Prostate gland (tissue), 2 donors: Measurements from ENCODE around the gene MBLAC1. TPM values are rescaled to one million over a fixed set of nuclear protein-coding genes. Genes with fewer than 3 reads are reported as not detected.

Source experiments
- DNase-seq: peaks from one replicate; pipeline ENCODE4 v3.0.0-alpha.2; 2019; ENCODE audit warnings: low spot score
- H3K27ac ChIP-seq, 2 donors: fragments of 200-600 bp; sonication (generic); 2 replicates each; pipeline ENCODE4 v1.5.1; 2017 to 2019
- H3K27me3 ChIP-seq: fragments of 200-600 bp; sonication (generic); replicated peaks from 2 replicates; pipeline ENCODE4 v1.5.1; 2019; ENCODE audit not compliant: insufficient read depth
- H3K36me3 ChIP-seq, 2 donors: fragments of 200-600 bp; sonication (generic); 1 replicate in 1 of 2; 2 replicates in 1 of 2; pipeline versions ENCODE4 v1.5.1 to v1.8.1; 2017 to 2019
- H3K4me1 ChIP-seq: fragments of 200-600 bp; sonication (generic); replicated peaks from 2 replicates; pipeline ENCODE4 v1.5.1; 2019
- H3K4me3 ChIP-seq, 2 donors: fragments of 200-600 bp; sonication (generic); 2 replicates each; pipeline ENCODE4 v1.5.1; 2017 to 2019
- H3K9me3 ChIP-seq: fragments of 200-600 bp; sonication (generic); 2 replicates; pipeline ENCODE4 v1.5.1; 2017
- CTCF ChIP-seq, 4 experiments: fragments of 200-600 bp in 2 of 4; fragments of 450-650 bp in 2 of 4; sonication (generic) in 2 of 4; IDR thresholded peaks; 1 replicate in 3 of 4; 2 replicates in 1 of 4; pipeline ENCODE4 v1.5.1; 2016 to 2019; ENCODE audit warnings: antibody characterized with exemption in 4 of 4, mild to moderate bottlenecking in 2 of 4, moderate library complexity in 2 of 4
- POLR2A ChIP-seq: fragments of 450-650 bp; IDR thresholded peaks from one replicate; pipeline ENCODE4 v1.6.1; 2016; ENCODE audit warnings: antibody characterized with exemption, mild to moderate bottlenecking
- POLR2AphosphoS5 ChIP-seq: sonication (generic); formaldehyde crosslinking; IDR thresholded peaks from one replicate; pipeline ENCODE4 v1.6.1; 2017; ENCODE audit warnings: antibody characterized with exemption
- WGBS: methylation state at CpG from one replicate; pipeline ENCODE4 v1.1.5; 2018; 5-methylcytosine and 5-hydroxymethylcytosine counted together
- intact Hi-C: fragments of 100-400 bp; cut with DNase I; formaldehyde crosslinking; loops from one replicate; pipeline ENCODE4 v1.14.2; 2022
- total RNA-seq, 2 donors: library from RNA; depleted of rRNA; stranded (reverse); fragments of >200 nt; gene quantifications; one replicate each; pipeline ENCODE4 v1.1.0, GENCODE V29; 2016

Gene MBLAC1
- total RNA-seq, 2 donors from 2014 or later, result 4.4 to 6.1 TPM

GRCh38 chr7:100115026-100115425 is 11.7 kb upstream of the MBLAC1 start:
- H3K27ac ChIP-seq, result no peak overlapping the region
- H3K36me3 ChIP-seq, result peaks cover 4 to 10% of the 10 kb centered on the region in 2 donors
- DNase-seq, result no peak
- no peaks in the 10 kb centered on the region for H3K9me3 ChIP-seq
- H3K27me3 ChIP-seq, result no peaks in the 10 kb centered on the region
- intact Hi-C loops, result no loop called here
- no peak for TF ChIP-seq POLR2A
- no peak for TF ChIP-seq CTCF (IDR thresholded peaks at IDR 0.05)
- TF ChIP-seq POLR2AphosphoS5, result no peak
- no peaks in the 10 kb centered on the region for H3K4me1 ChIP-seq
- H3K4me3 ChIP-seq, result no peak overlapping the region
- WGBS, result 92% methylated on average over 7 of the region's 7 CpGs

GRCh38 chr7:100118388-100119071 is 8.2 kb upstream of the MBLAC1 start:
- DNase-seq, result no peak
- intact Hi-C loops, result no loop called here
- TF ChIP-seq POLR2A, result no peak
- TF ChIP-seq CTCF (IDR thresholded peaks at IDR 0.05), result no peak
- no peak for TF ChIP-seq POLR2AphosphoS5
- 19% methylated on average over 18 of the region's 18 CpGs for whole genome bisulfite sequencing
- peak overlapping the region; percentile 56 to 73 for H3K4me3 ChIP-seq
- H3K4me1 ChIP-seq, result peaks cover 6% of the 10 kb centered on the region
- no peaks in the 10 kb centered on the region for H3K36me3 ChIP-seq
- H3K27ac ChIP-seq, result peak overlapping the region; percentile 78 to 86
- no peaks in the 10 kb centered on the region for H3K27me3 ChIP-seq
- no peaks in the 10 kb centered on the region for H3K9me3 ChIP-seq

- H3K27me3 ChIP-seq, result no peaks in the 10 kb centered on the region
- DNase-seq, result peak; percentile 94
- H3K4me1 ChIP-seq, result peaks cover 6% of the 10 kb centered on the region
- whole genome bisulfite sequencing, result under 1% methylated on average over 49 of the region's 49 CpGs
- H3K36me3 ChIP-seq, result no peaks in the 10 kb centered on the region
- H3K4me3 ChIP-seq, result peak within 1 kb of the TSS; percentile 56 to 73
- peak within 1 kb of the TSS; percentile 78 to 86 for H3K27ac ChIP-seq
- H3K9me3 ChIP-seq, result no peaks in the 10 kb centered on the region
- intact Hi-C loops, result no loop called here
- TF ChIP-seq POLR2AphosphoS5, result peak; percentile 90
- TF ChIP-seq CTCF (IDR thresholded peaks at IDR 0.05), result peak in 1 of 4 experiments; percentile 27
- peak; percentile 15 for TF ChIP-seq POLR2A
Observed at GRCh38 chr7:100119072-100119969, 7.4 kb upstream of the MBLAC1 start, which contains the start of the genes CNPY4 and TAF6. Gene CNPY4, plus strand, starts transcription at chr7:100119634. Its CDS starts 111 bp downstream, at chr7:100119745. Gene TAF6, minus strand, starts transcription at chr7:100119358. Its CDS starts 5,149 bp downstream, at chr7:100114209.

- TF ChIP-seq POLR2A, result peak; percentile 9
- TF ChIP-seq POLR2AphosphoS5, result no peak
- TF ChIP-seq CTCF (IDR thresholded peaks at IDR 0.05), result no peak
- intact Hi-C loops, result loop anchor here (10.0 kb wide), 2 partner anchors 125 to 225 kb away; no protein-coding TSS in a partner anchor
- 15% methylated on average over 19 of the region's 19 CpGs for WGBS
- Histone ChIP-seq H3K27ac (peak overlapping the region; percentile 78 to 86), H3K4me3 (peak overlapping the region; percentile 56 to 73), H3K27me3 (no peaks in the 10 kb centered on the region), H3K4me1 (peaks cover 6% of the 10 kb centered on the region), H3K36me3 (no peaks in the 10 kb centered on the region), H3K9me3 (no peaks in the 10 kb centered on the region)
- peak; percentile 45 for DNase-seq
Observed at GRCh38 chr7:100119970-100120732, 6.6 kb upstream of the MBLAC1 start.
